Prostate gland (tissue), 2 donors: ENCODE data around the gene SNRNP70. TPM values are rescaled to one million over a fixed set of nuclear protein-coding genes. Genes with fewer than 3 reads are reported as not detected.
"Not testable (repeated sequence)": the region's sequence is repeated elsewhere in the genome, so short reads cannot be mapped to it uniquely, and the experiment has no call there.

Experiments
- DNase-seq: peaks from one replicate; pipeline ENCODE4 v3.0.0-alpha.2; 2019; ENCODE audit warnings: low spot score
- H3K27ac ChIP-seq, 2 donors: fragments of 200-600 bp; sonication (generic); 2 replicates each; pipeline ENCODE4 v1.5.1; 2017 to 2019
- H3K27me3 ChIP-seq: fragments of 200-600 bp; sonication (generic); replicated peaks from 2 replicates; pipeline ENCODE4 v1.5.1; 2019; ENCODE audit not compliant: insufficient read depth
- H3K36me3 ChIP-seq, 2 donors: fragments of 200-600 bp; sonication (generic); 1 replicate in 1 of 2; 2 replicates in 1 of 2; pipeline versions ENCODE4 v1.5.1 to v1.8.1; 2017 to 2019
- H3K4me1 ChIP-seq: fragments of 200-600 bp; sonication (generic); replicated peaks from 2 replicates; pipeline ENCODE4 v1.5.1; 2019
- H3K4me3 ChIP-seq, 2 donors: fragments of 200-600 bp; sonication (generic); 2 replicates each; pipeline ENCODE4 v1.5.1; 2017 to 2019
- H3K9me3 ChIP-seq: fragments of 200-600 bp; sonication (generic); 2 replicates; pipeline ENCODE4 v1.5.1; 2017
- CTCF ChIP-seq, 4 experiments: fragments of 200-600 bp in 2 of 4; fragments of 450-650 bp in 2 of 4; sonication (generic) in 2 of 4; IDR thresholded peaks; 1 replicate in 3 of 4; 2 replicates in 1 of 4; pipeline ENCODE4 v1.5.1; 2016 to 2019; ENCODE audit warnings: antibody characterized with exemption in 4 of 4, mild to moderate bottlenecking in 2 of 4, moderate library complexity in 2 of 4
- POLR2A ChIP-seq: fragments of 450-650 bp; IDR thresholded peaks from one replicate; pipeline ENCODE4 v1.6.1; 2016; ENCODE audit warnings: antibody characterized with exemption, mild to moderate bottlenecking
- POLR2AphosphoS5 ChIP-seq: sonication (generic); formaldehyde crosslinking; IDR thresholded peaks from one replicate; pipeline ENCODE4 v1.6.1; 2017; ENCODE audit warnings: antibody characterized with exemption
- WGBS: methylation state at CpG from one replicate; pipeline ENCODE4 v1.1.5; 2018; 5-methylcytosine and 5-hydroxymethylcytosine counted together
- intact Hi-C: fragments of 100-400 bp; cut with DNase I; formaldehyde crosslinking; loops from one replicate; pipeline ENCODE4 v1.14.2; 2022
- total RNA-seq, 2 donors: library from RNA; depleted of rRNA; stranded (reverse); fragments of >200 nt; gene quantifications; one replicate each; pipeline ENCODE4 v1.1.0, GENCODE V29; 2016

Gene SNRNP70
- total RNA-seq, 2 donors from 2014 or later = 318 to 391 TPM

GRCh38 chr19:49049834-49050233 is 35.4 kb upstream of the SNRNP70 start:
- H3K27ac ChIP-seq, H3K9me3 ChIP-seq, DNase-seq, H3K4me1 ChIP-seq, H3K27me3 ChIP-seq, intact Hi-C loops, H3K4me3 ChIP-seq, H3K36me3 ChIP-seq: not testable (repeated sequence)
- 90% methylated on average over 3 of the region's 4 CpGs for WGBS

- H3K27me3 ChIP-seq, H3K36me3 ChIP-seq, H3K27ac ChIP-seq, H3K4me1 ChIP-seq, H3K4me3 ChIP-seq, H3K9me3 ChIP-seq, DNase-seq, intact Hi-C loops: not testable (repeated sequence)
- 77% methylated on average over 20 of the region's 24 CpGs for WGBS
Observed at GRCh38 chr19:49050376-49051033, 34.7 kb upstream of the SNRNP70 start.

GRCh38 chr19:49056101-49056901 is 28.9 kb upstream of the SNRNP70 start:
- intact Hi-C loops = no loop called here
- peaks cover 7% of the 10 kb centered on the region for H3K4me1 ChIP-seq
- 3% methylated on average over 61 of the region's 63 CpGs for WGBS
- H3K9me3 ChIP-seq = no peaks in the 10 kb centered on the region
- peak overlapping the region; percentile 31 to 35 for H3K4me3 ChIP-seq
- H3K27me3 ChIP-seq = no peaks in the 10 kb centered on the region
- peak; percentile 51 for DNase-seq
- no peaks in the 10 kb centered on the region for H3K36me3 ChIP-seq
- H3K27ac ChIP-seq = no peak overlapping the region
- peak; percentile 63 for TF ChIP-seq POLR2AphosphoS5
- TF ChIP-seq POLR2A = peak; percentile 74
- peak in 3 of 4 experiments; percentile 34 to 58 (median 46) for TF ChIP-seq CTCF (IDR thresholded peaks at IDR 0.05)

- H3K4me3 ChIP-seq = peak overlapping the region; percentile 31 to 35
- H3K4me1 ChIP-seq, H3K27ac ChIP-seq, H3K9me3 ChIP-seq, H3K36me3 ChIP-seq, DNase-seq, H3K27me3 ChIP-seq, intact Hi-C loops: not testable (repeated sequence)
- WGBS = 2% methylated on average over 34 of the region's 34 CpGs
Observed at GRCh38 chr19:49056902-49057596, 28.2 kb upstream of the SNRNP70 start.

- Histone ChIP-seq H3K4me3 (peak within 1 kb of the TSS; percentile 31 to 35), H3K36me3 (no peaks in the 10 kb centered on the region), H3K9me3 (no peaks in the 10 kb centered on the region), H3K4me1 (peaks cover 7% of the 10 kb centered on the region), H3K27ac (no peak within 1 kb of the TSS), H3K27me3 (no peaks in the 10 kb centered on the region)
- TF ChIP-seq CTCF (IDR thresholded peaks at IDR 0.05) (no peak), POLR2AphosphoS5 (peak; percentile 35), POLR2A (peak; percentile 57)
- intact Hi-C loops = no loop called here
- DNase-seq = peak; percentile 74
- 4% methylated on average over 38 of the region's 38 CpGs for WGBS
Observed at GRCh38 chr19:49057636-49058234, 27.5 kb upstream of the SNRNP70 start, which contains the start of gene CGB7. TSS of gene CGB7 (minus strand) at chr19:49057749. CDS start at chr19:49055375, 2,374 bp downstream.

- Histone ChIP-seq H3K27ac (no peak overlapping the region), H3K36me3 (no peaks in the 10 kb centered on the region), H3K27me3 (no peaks in the 10 kb centered on the region), H3K4me3 (no peak overlapping the region), H3K4me1 (peaks cover 7% of the 10 kb centered on the region), H3K9me3 (no peaks in the 10 kb centered on the region)
- TF ChIP-seq POLR2A (no peak), CTCF (IDR thresholded peaks at IDR 0.05) (no peak), POLR2AphosphoS5 (no peak)
- intact Hi-C loops = no loop called here
- peak; percentile 51 for DNase-seq
- 20% methylated on average over 10 of the region's 10 CpGs for WGBS
Observed at GRCh38 chr19:49058562-49058961, 26.7 kb upstream of the SNRNP70 start.
